Measurements from ENCODE around the gene CHORDC1. TPM values are rescaled to one million over a fixed set of nuclear protein-coding genes. Genes with fewer than 3 reads are reported as not detected.

Gene CHORDC1
- total and polyA plus RNA-seq, 2 donors from 2014 or later: 12.3 to 21.7 TPM

DNA sequence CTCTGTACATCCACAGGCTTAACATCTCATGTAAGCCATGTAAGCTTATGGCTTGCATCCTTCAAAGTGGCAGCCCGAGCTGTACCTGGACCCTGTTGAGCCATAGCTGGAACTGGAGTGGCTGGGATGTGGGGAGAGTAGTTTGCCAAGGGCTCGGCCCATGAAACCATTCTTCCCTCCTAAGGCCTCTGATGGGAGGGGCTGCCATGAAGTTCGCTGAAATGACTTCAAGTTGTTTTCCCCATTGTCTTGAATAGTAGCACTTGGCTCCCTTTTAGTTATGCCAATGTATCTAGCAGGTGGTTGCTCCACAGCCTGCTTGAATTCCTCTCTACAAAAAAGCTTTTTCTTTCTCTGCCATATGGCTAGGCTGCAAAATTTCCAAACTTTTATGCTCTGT, 5.2 kb upstream of the CHORDC1 start:
- TF ChIP-seq, protein P1, sequence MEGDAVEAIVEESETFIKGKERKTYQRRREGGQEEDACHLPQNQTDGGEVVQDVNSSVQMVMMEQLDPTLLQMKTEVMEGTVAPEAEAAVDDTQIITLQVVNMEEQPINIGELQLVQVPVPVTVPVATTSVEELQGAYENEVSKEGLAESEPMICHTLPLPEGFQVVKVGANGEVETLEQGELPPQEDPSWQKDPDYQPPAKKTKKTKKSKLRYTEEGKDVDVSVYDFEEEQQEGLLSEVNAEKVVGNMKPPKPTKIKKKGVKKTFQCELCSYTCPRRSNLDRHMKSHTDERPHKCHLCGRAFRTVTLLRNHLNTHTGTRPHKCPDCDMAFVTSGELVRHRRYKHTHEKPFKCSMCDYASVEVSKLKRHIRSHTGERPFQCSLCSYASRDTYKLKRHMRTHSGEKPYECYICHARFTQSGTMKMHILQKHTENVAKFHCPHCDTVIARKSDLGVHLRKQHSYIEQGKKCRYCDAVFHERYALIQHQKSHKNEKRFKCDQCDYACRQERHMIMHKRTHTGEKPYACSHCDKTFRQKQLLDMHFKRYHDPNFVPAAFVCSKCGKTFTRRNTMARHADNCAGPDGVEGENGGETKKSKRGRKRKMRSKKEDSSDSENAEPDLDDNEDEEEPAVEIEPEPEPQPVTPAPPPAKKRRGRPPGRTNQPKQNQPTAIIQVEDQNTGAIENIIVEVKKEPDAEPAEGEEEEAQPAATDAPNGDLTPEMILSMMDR (IDR thresholded peaks at IDR 0.05; ENCODE audit: borderline replicate concordance, extremely low read depth, insufficient read depth): no peak
- Histone ChIP-seq H3K4me1 (ENCODE audit: control insufficient read depth in 2 of 3, insufficient read depth in 2 of 3, low read depth in 1 of 3, low read length in 3 of 3) (no peaks in the 10 kb centered on the region), H3K4me3 (ENCODE audit: low read length in 3 of 3) (no peak overlapping the region), H3K27ac (ENCODE audit: low read depth in 2 of 2, low read length in 2 of 2) (no peak overlapping the region), H3K36me3 (ENCODE audit: control insufficient read depth in 2 of 3, insufficient read depth in 3 of 3, low read length in 3 of 3) (no peaks in the 10 kb centered on the region), H3K27me3 (ENCODE audit: control insufficient read depth, insufficient read depth, low read length) (no peaks in the 10 kb centered on the region), H3K9ac (ENCODE audit: low read length in 3 of 3) (no peak overlapping the region), H3K9me3 (ENCODE audit: control insufficient read depth in 2 of 3, insufficient read depth in 1 of 3, low read length in 3 of 3) (no peaks in the 10 kb centered on the region)
- FAIRE-seq: no peak
- intact Hi-C loops (cut with DNase I): no loop called here
- no peak for DNase-seq

DNA sequence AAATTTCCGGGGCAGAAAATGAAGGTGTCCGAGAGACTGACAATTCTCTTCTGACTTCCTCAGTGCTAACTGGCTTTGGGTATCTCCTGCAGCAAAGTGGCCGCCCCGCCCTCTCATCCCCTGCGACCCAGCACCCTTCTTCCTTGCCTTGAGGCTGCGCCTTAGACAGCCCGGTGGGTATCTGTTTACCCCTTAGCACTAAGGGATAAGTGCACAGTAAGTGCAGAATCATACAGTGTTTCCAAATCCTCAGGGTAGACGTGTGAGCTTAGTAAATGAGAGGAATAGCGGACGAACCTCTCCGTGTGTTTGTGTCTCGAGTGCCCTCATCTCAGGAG, 368 bp upstream of the CHORDC1 start:
- no peak for FAIRE-seq
- intact Hi-C loops (cut with DNase I): no loop called here

DNA sequence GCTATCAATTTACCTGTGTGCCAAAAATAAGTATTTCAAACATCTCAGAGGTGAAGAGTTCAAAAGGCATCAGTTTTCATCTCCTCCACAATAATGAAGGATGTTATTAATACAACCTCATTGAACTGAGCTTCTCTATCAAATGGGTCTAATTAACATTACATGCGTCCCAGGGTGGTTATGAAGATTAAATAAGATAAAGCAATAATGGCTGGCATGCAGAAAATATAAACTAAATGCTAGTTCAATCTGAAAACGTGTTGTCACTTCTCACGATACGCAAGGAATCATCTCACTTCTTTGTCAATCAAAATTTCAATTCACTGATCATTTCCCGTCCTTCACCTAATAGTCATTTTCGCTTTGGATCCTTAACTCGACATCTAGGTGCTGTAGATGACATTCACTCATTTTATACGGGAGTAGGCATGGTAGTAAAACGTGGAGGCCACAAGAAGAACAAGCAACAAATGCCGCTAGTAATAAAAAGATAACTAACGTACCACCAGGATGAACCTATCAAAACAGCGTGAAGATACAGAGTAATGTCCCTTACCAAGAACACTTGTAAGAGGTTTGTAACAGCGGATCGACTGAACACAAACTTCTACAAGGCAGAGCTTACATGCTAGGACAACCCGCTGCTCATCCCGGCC, 918 bp downstream of the CHORDC1 start:
- DNase-seq (no peak), FAIRE-seq (no peak)
- intact Hi-C loops (cut with DNase I): no loop called here
- Histone ChIP-seq H3K9ac (ENCODE audit: low read length in 3 of 3) (peak overlapping the region; percentile 90 to 94 (median 92)), H3K36me3 (ENCODE audit: control insufficient read depth in 2 of 3, insufficient read depth in 3 of 3, low read length in 3 of 3) (no peaks in the 10 kb centered on the region), H3K27ac (ENCODE audit: low read depth in 2 of 2, low read length in 2 of 2) (peak overlapping the region; percentile 95 to 96), H3K4me3 (ENCODE audit: low read length in 3 of 3) (peak overlapping the region; percentile 86 to 94 (median 90)), H3K27me3 (ENCODE audit: control insufficient read depth, insufficient read depth, low read length) (no peaks in the 10 kb centered on the region), H3K4me1 (ENCODE audit: control insufficient read depth in 2 of 3, insufficient read depth in 2 of 3, low read depth in 1 of 3, low read length in 3 of 3) (peaks cover 0 to 14% (median 4%) of the 10 kb centered on the region in 3 donors), H3K9me3 (ENCODE audit: control insufficient read depth in 2 of 3, insufficient read depth in 1 of 3, low read length in 3 of 3) (no peaks in the 10 kb centered on the region)
- TF ChIP-seq, protein P1 (IDR thresholded peaks at IDR 0.05; ENCODE audit: borderline replicate concordance, extremely low read depth, insufficient read depth): no peak

More for the DNA sequence above, 368 bp upstream of the CHORDC1 start:
- Histone ChIP-seq H3K4me1 (ENCODE audit: control insufficient read depth in 2 of 3, insufficient read depth in 2 of 3, low read depth in 1 of 3, low read length in 3 of 3) (peaks cover 0 to 14% (median 4%) of the 10 kb centered on the region in 3 donors), H3K9me3 (ENCODE audit: control insufficient read depth in 2 of 3, insufficient read depth in 1 of 3, low read length in 3 of 3) (no peaks in the 10 kb centered on the region), H3K36me3 (ENCODE audit: control insufficient read depth in 2 of 3, insufficient read depth in 3 of 3, low read length in 3 of 3) (no peaks in the 10 kb centered on the region), H3K4me3 (ENCODE audit: low read length in 3 of 3) (peak overlapping the region; percentile 86 to 94 (median 90)), H3K9ac (ENCODE audit: low read length in 3 of 3) (peak overlapping the region; percentile 92 to 94 (median 92)), H3K27me3 (ENCODE audit: control insufficient read depth, insufficient read depth, low read length) (no peaks in the 10 kb centered on the region), H3K27ac (ENCODE audit: low read depth in 2 of 2, low read length in 2 of 2) (peak overlapping the region; percentile 95 to 96)
- TF ChIP-seq, protein P1 (IDR thresholded peaks at IDR 0.05; ENCODE audit: borderline replicate concordance, extremely low read depth, insufficient read depth): no peak
- DNase-seq: no peak
